Measurements from ENCODE around the gene DEDD2.

Gene DEDD2

GRCh38 chr19:42249149-42249750 is 31.8 kb upstream of the DEDD2 start:
- DNase-seq (ENCODE audit: low read depth in 2 of 3, low spot score in 1 of 3), result no peak

GRCh38 chr19:42248270-42249148 is 31.0 kb upstream of the DEDD2 start:
- DNase-seq (ENCODE audit: low read depth in 2 of 3, low spot score in 1 of 3), result no peak

- DNase-seq (ENCODE audit: low read depth in 2 of 3, low spot score in 1 of 3), result no peak
Measured at GRCh38 chr19:42247640-42248199, 30.2 kb upstream of the DEDD2 start.

DNA sequence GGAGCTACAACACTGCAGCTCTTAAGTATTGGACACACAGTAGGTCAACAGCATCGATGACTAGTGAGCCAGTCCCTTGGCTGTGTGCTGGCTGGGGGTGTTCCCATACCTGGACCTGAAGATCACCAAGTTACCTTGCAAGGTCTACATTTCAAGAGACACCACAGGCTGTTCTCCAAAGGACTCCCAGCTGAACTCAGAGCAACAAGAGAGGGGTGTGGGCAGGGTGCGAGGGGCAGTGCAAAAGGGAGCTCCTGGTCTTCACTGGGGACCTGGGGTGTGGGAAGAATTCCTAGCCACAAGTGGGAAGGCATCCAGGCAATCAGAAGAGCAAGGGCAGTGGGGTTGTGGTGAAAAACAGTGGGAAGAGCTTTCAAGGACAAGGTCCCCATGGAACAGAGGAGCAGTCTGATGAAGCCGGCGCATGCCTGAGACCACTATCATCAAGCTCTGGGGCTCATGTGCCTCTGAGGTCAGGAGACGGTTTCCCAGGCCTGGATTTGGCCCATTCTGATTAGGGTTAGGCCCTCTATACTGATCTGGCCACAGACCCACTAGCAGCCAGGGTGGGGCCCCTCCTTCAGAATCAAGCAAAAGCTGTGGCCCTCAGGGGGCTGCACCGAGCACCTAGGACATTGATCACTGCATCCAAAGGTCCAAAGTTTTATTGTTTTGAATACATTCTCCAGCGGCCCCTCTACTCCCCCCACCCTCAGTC is 29.6 kb upstream of the DEDD2 start:
- no peak for DNase-seq (ENCODE audit: low read depth in 2 of 3, low spot score in 1 of 3)

- no peak for DNase-seq (ENCODE audit: low read depth in 2 of 3, low spot score in 1 of 3)
Measured at GRCh38 chr19:42246143-42246921, 28.9 kb upstream of the DEDD2 start.

- no peak for DNase-seq (ENCODE audit: low read depth in 2 of 3, low spot score in 1 of 3)
Measured at GRCh38 chr19:42245231-42245630, 27.8 kb upstream of the DEDD2 start.

GRCh38 chr19:42244347-42245220 is 27.1 kb upstream of the DEDD2 start:
- peak; percentile 87 to 91 (median 89) for DNase-seq (ENCODE audit: low read depth in 2 of 3, low spot score in 1 of 3)

DNA sequence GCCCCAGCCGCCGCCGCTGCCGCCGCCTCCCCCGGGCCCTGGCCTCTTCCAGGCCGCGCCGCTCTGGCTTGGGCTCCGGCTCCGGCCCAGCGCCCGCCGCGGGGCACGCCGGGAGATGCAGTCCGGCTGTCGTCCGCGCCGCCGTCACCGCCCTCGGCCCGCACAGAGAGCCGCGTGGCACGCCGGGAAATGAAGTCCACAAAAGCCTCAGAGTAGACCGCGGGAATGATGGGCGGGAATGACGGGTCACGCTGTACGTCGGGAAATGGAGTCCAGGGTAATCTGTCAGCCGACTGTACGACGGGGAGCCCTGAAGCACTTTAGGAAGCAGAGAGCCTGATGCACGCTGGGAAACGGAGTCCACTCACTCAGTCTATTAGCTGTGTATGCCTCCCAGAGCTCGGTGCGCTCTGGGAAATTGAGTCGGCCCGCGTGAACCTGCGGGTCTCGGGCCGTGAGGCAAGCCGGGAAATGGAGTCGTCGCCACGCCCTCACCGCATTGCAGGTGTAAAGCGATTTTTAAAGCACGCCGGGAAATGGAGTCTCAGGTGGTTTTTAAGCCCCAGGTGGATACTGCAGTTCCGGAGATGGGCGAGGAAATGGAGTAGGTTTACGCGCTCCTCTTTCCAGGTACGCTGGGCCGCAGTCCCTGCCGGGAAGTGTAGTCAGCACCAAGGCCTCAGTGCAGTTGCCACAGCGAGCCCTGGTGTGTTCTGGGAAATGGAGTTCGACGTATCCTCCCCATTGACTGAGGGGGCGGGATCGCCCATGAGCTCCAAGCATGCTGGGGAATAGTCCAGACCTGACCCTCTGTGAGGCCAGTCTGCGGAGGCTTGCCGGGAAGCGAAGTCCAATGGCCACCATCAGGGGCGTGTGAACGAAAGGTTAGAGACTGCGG is 25.3 kb upstream of the DEDD2 start, which contains the start of gene GSK3A:
TSS of gene GSK3A (minus strand) at position 91 of the 898 bp plus-strand sequence. CDS start 137 bp downstream, outside the sequence.
- peak; percentile 87 to 93 (median 93) for DNase-seq (ENCODE audit: low read depth in 2 of 3, low spot score in 1 of 3)

DNA sequence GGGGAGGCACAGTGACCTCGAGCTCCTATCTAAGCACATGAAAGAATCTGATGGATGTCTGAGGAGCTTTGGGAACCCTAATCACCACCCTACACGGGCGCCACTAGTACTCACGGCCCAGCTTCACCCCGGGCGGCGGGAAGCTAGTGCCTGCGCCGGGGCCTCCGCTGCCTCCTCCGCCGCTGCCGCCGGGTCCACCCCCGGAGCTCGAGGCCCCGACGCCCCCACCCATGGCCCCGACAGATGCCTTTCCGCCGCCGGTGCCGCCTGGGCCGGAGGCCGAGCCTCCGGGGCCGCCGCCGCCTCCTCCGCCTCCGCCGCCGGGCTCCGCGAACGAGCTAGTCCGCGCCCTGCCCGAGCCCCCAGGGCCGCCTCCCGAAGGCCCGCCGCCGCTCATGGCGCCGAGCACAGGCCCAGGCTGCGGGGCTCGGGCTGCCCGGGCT is 24.6 kb upstream of the DEDD2 start:
- DNase-seq (ENCODE audit: low read depth in 2 of 3, low spot score in 1 of 3), result peak in 1 of 3 donors; percentile 30

DNA sequence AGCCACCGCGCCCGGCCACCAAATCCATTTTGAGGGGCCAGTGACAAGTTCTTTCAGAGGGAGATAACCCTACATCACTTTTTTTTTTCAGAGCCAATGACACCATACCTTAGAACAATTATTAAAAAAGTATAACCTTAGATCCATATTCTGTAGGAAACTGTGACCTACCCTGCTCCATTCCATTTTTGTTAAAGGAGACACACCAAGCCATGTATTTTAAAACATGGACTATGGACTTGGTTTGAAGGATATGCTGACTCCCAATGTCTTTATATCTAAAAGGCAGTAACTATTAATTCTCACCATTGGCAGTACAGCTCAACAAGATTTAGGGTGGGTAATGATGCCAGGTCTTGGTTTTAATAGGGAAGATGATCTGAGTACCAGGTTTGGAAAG is 23.8 kb upstream of the DEDD2 start:
- DNase-seq (ENCODE audit: low read depth in 2 of 3, low spot score in 1 of 3), result no peak

GRCh38 chr19:42239544-42240220 is 22.2 kb upstream of the DEDD2 start:
- DNase-seq (ENCODE audit: low read depth in 2 of 3, low spot score in 1 of 3), result no peak

- no peak for DNase-seq (ENCODE audit: low read depth in 2 of 3, low spot score in 1 of 3)
Measured at GRCh38 chr19:42235181-42235580, 17.7 kb upstream of the DEDD2 start.

- no peak for DNase-seq (ENCODE audit: low read depth in 2 of 3, low spot score in 1 of 3)
Measured at GRCh38 chr19:42234364-42234763, 16.9 kb upstream of the DEDD2 start.

DNA sequence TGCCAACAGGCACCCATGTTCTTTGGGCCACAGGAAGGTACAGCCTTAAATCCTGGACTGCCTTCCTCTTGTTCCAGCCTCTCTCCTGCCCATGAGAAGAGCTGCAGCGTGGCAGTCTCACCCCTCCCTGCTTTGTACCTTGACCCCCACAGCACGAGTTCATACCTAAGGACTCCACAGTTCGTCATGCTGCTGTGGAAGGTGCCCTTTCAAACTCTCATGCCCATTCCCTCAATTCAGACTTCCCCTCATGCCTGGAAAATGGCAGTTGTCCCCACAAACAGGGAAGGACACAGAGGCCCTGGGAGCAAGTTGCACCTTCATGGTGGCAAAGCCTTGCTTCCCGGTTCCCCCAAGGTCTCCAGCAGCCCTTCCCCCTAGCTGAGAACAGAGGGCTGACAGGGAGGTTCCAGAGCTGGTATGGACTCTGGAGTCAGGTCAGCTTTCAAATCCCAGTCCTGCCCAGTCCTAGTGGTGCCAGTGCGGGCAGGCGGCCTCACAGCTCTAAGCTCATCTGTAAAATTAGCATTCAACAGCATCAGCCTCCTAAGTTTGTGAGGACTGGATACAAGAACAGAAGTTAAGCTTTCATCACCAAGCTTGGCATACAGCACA is 16.3 kb upstream of the DEDD2 start:
- DNase-seq (ENCODE audit: low read depth in 2 of 3, low spot score in 1 of 3), result no peak

DNA sequence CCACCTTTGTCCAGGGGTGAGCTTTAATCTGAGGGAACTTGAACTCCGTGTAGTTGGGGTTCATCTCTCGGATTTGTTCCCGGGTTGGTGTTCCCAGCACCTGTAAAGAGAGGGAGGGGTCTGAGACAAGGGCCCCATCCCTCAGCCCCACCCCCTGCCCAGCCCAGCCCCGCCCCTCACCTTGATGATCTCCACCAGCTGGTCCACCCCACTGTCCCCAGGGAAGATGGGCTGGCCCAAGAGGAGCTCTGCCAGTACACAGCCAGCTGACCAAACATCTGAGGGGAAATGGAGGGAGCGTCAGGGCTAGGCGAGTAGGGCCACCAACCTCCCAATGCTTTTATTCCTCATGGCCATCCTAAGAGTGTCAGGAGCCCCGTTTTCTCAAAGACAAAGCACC is 15.6 kb upstream of the DEDD2 start:
- no peak for DNase-seq (ENCODE audit: low read depth in 2 of 3, low spot score in 1 of 3)

GRCh38 chr19:42232435-42232834 is 15.0 kb upstream of the DEDD2 start:
- DNase-seq (ENCODE audit: low read depth in 2 of 3, low spot score in 1 of 3), result no peak

DNA sequence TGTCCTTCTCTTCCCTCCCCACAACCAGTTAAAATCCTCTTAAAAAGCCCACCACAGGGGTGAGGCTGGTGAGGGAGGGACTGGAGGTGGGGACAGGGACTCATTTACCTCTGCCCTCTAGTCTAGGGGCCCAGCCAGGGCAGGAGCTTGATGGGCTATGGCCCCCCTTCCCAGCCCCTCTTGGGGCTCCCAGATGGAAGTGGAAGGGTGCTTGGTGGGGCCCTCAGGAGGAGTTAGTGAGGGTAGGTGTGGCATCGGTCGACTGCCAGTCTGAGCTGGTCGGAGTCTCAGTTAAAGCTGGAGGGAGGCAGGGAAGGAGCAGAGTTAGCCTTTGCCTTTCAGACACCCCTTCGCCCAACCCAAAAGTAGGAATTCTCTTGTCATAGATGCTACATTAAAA is 13.1 kb upstream of the DEDD2 start:
- DNase-seq (ENCODE audit: low read depth in 2 of 3, low spot score in 1 of 3), result no peak
